Retinal pigment epithelial cell (primary cell): ENCODE data around the gene MPC2.
"Not testable (repeated sequence)": the region's sequence is repeated elsewhere in the genome, so short reads cannot be mapped to it uniquely, and the experiment has no call there.

ENCODE experiments used
- DNase-seq: peaks from one replicate; pipeline ENCODE4 v3.0.0-alpha.2; 2010; ENCODE audit warnings: low read depth
- H3K4me3 ChIP-seq: 2 replicates; pipeline ENCODE4 v1.5.1; 2011; ENCODE audit warnings: mild to moderate bottlenecking, low read length, control low read depth, moderate library complexity
- CTCF ChIP-seq: conservative IDR thresholded peaks from 2 replicates; pipeline ENCODE4 v1.5.1; 2011; ENCODE audit warnings: low read depth, low read length, control low read depth, inconsistent platforms

The MPC2 gene

GRCh38 chr1:167878372-167879160, 58.3 kb downstream of the MPC2 start:
- TF ChIP-seq CTCF, result no peak
- H3K4me3 ChIP-seq, result no peak overlapping the region
- no peak for DNase-seq

GRCh38 chr1:167876597-167877175, 60.2 kb downstream of the MPC2 start:
- no peak for DNase-seq
- TF ChIP-seq CTCF, result no peak
- no peak overlapping the region for H3K4me3 ChIP-seq

- H3K4me3 ChIP-seq, result no peak overlapping the region
- no peak for TF ChIP-seq CTCF
- DNase-seq, result no peak
Measured at GRCh38 chr1:167871331-167871730, 65.5 kb downstream of the MPC2 start.

- not testable (repeated sequence) for DNase-seq, H3K4me3 ChIP-seq
Measured at GRCh38 chr1:167869157-167870001, 67.5 kb downstream of the MPC2 start.

DNA sequence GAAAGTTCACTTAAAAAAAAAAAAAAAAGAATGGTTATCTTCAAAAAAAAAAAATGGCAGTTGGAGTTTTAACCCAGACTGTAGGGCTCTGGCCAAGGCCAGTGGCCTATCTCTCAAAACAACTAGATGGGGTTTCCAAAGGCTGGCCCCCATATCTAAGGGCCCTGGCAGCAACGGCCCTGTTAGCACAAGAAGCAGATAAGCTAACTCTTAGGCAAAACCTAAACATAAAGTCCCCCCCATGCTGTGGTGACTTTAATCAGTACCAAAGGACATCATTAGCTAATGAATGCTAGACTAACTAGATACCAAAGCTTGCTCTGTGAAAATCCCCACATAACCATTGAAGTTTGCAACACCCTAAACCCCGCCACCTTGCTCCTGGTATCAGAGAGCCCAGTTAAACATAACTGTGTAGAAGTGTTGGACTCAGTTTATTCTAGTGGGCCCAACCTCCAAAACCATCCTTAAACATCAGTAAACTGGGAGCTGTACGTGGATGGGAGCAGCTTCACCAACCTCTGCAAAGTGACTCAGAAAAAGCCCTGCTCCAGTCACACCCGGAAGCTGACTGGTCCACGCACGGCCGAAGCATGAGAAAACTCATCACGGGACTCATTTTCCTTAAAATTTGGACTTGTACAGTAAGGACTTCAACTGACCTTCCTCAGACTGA, 70.0 kb downstream of the MPC2 start:
- DNase-seq, H3K4me3 ChIP-seq: not testable (repeated sequence)
